Tibial nerve (tissue), 3 donors: ENCODE results near the gene CLASRP.

Experiments used
- POLR2A ChIP-seq, 2 donors: fragments of 450-650 bp; IDR thresholded peaks; one replicate each; pipeline ENCODE4 v1.6.1; 2017; ENCODE audit warnings: antibody characterized with exemption in 2 of 2, mild to moderate bottlenecking in 2 of 2, moderate library complexity in 2 of 2
- TF ChIP-seq, protein P1 (sequence below), 5 experiments: fragments of 200-600 bp in 3 of 5; fragments of 450-650 bp in 2 of 5; sonication (generic) in 3 of 5; IDR thresholded peaks; one replicate each; pipeline ENCODE4 v1.5.1; 2016 to 2019; ENCODE audit warnings: antibody characterized with exemption in 5 of 5, mild to moderate bottlenecking in 3 of 5, moderate library complexity in 2 of 5

DNA sequence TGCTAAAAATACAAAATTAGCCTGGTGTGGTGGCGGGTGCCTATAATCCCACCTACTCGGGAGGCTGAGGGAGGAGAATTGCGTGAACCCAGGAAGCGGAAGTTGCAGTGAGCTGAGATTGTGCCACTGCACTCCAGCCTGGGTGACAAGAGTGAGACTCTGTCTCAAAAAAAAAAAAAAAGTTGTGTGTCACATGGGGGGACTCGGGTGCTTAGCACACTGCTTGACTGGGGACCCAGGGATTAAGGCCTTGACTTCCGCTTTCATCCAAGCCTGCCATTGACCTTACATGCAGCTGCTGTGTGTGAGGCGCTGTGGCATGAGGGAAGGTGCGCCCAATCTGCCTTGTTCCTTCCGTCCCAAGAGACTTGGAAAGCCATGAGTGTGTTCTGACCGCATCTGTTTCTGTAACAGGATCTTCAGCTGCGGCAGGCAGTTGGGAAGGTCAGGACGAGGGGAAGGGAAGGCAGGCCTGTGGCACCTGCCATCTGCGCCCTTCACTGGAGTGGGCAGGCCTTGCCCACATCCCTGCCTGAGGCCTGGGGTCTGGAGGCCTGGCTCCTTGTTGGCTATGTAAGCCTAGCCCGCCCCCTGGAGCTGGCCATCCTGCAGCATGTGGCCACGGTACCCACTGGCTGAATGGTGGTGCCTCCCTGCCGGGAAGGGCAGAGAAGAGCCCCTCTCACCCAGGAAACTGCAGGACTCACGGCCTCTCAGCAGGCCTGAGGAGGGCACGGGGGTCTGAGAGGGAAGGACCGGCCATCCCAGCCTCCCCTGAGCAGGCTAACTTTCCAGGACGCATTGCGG lies 77.2 kb downstream of the CLASRP start:
- no peak for TF ChIP-seq POLR2A (IDR thresholded peaks at IDR 0.05)
- TF ChIP-seq, protein P1, sequence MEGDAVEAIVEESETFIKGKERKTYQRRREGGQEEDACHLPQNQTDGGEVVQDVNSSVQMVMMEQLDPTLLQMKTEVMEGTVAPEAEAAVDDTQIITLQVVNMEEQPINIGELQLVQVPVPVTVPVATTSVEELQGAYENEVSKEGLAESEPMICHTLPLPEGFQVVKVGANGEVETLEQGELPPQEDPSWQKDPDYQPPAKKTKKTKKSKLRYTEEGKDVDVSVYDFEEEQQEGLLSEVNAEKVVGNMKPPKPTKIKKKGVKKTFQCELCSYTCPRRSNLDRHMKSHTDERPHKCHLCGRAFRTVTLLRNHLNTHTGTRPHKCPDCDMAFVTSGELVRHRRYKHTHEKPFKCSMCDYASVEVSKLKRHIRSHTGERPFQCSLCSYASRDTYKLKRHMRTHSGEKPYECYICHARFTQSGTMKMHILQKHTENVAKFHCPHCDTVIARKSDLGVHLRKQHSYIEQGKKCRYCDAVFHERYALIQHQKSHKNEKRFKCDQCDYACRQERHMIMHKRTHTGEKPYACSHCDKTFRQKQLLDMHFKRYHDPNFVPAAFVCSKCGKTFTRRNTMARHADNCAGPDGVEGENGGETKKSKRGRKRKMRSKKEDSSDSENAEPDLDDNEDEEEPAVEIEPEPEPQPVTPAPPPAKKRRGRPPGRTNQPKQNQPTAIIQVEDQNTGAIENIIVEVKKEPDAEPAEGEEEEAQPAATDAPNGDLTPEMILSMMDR (IDR thresholded peaks at IDR 0.05), result no peak
